ENCODE results near the gene CCKAR.

Gene CCKAR

GRCh38 chr4:26468977-26469376, 21.3 kb downstream of the CCKAR start:
- no peak for DNase-seq (ENCODE audit: low read depth)
- H3K4me3 ChIP-seq (ENCODE audit: low read length): no peak overlapping the region
- TF ChIP-seq, protein P1, sequence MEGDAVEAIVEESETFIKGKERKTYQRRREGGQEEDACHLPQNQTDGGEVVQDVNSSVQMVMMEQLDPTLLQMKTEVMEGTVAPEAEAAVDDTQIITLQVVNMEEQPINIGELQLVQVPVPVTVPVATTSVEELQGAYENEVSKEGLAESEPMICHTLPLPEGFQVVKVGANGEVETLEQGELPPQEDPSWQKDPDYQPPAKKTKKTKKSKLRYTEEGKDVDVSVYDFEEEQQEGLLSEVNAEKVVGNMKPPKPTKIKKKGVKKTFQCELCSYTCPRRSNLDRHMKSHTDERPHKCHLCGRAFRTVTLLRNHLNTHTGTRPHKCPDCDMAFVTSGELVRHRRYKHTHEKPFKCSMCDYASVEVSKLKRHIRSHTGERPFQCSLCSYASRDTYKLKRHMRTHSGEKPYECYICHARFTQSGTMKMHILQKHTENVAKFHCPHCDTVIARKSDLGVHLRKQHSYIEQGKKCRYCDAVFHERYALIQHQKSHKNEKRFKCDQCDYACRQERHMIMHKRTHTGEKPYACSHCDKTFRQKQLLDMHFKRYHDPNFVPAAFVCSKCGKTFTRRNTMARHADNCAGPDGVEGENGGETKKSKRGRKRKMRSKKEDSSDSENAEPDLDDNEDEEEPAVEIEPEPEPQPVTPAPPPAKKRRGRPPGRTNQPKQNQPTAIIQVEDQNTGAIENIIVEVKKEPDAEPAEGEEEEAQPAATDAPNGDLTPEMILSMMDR (conservative IDR thresholded peaks at IDR 0.05; ENCODE audit: low read length): no peak

- TF ChIP-seq, protein P1 (conservative IDR thresholded peaks at IDR 0.05; ENCODE audit: low read length): no peak
- no peak for DNase-seq (ENCODE audit: low read depth)
- H3K4me3 ChIP-seq (ENCODE audit: low read length): no peak overlapping the region
Observed at GRCh38 chr4:26468283-26468949, 21.9 kb downstream of the CCKAR start.

DNA sequence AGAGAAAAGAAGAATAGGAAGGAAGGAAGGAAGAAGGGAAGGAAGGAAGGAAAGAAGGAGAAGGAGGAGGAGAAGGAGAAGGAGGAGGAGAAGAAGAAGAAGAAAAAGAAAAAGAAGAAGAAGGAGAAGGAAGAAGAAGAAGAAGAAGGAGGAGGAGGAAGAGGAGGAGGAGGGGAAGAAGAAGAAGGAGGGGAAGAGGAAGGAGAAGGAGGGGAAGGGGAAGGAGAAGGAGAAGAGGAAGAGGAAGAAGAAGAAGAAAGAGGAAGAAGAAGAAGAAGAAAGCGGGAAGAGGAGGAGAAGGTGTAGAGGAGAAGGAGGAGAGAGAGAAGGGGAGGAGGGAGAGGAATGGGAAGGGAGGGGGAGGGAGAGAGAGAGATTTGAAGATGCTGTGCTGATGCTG, 22.6 kb downstream of the CCKAR start:
- TF ChIP-seq, protein P1 (conservative IDR thresholded peaks at IDR 0.05; ENCODE audit: low read length): no peak

DNA sequence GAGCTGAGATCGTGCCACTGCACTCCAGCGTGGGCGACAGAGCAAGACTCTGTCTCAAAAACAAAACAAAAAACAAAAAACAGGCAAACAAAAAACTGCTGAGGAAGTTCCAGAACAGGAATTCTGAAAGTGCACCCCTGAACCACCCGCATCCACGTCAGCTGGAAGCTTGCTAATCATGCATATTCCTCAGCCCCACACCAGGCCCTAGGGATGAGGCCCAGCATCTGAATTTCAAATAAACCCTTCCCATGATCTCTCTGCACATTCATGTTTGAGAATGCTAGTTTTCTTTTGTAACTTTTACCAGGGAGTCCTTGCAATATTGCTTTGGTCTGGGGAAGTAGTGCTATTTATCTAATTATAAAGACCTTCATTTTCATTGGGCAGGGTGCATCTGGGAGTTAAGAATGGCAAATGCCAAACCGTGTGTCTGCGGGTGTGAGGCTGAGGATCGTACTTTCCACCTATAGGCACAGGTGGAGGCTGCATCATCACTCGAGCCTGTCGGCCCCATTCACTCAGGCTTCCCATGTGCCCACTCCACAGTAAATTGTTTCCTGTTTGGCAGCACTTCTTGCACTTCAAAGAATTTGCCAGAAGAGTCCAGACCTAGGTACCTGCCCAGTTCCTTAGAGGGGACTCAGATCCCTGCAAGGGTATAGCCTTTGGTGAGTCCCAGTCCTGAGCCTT, 23.6 kb downstream of the CCKAR start:
- TF ChIP-seq, protein P1 (conservative IDR thresholded peaks at IDR 0.05; ENCODE audit: low read length): no peak
- H3K4me3 ChIP-seq (ENCODE audit: low read length): no peak overlapping the region
- DNase-seq (ENCODE audit: low read depth): no peak

More for the DNA sequence above, 22.6 kb downstream of the CCKAR start:
- no peak for DNase-seq (ENCODE audit: low read depth)
- no peak overlapping the region for H3K4me3 ChIP-seq (ENCODE audit: low read length)

- TF ChIP-seq, protein P1 (conservative IDR thresholded peaks at IDR 0.05; ENCODE audit: low read length): no peak
- H3K4me3 ChIP-seq (ENCODE audit: low read length): no peak overlapping the region
- DNase-seq (ENCODE audit: low read depth): no peak
Observed at GRCh38 chr4:26464420-26465095, 25.7 kb downstream of the CCKAR start.

DNA sequence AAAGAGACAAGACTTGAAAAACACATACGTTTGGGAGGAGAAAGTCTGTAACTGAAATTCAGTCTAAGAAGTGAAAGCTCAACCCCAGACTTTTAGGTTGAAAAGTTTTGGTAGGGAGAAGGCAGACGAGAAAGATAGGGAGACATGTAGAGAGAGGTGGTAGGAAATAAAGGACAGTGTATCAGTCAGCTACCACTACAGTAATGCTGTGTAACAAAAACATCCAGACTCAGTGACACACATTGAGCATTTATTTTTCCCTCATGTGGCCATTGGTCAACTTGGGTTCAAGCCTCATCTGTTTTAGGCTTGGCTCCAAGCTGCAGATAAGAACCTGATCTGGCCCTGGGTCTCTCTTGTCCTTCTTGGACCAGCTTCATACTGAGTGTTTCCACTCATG, 26.9 kb downstream of the CCKAR start:
- TF ChIP-seq, protein P1 (conservative IDR thresholded peaks at IDR 0.05; ENCODE audit: low read length): no peak
- H3K4me3 ChIP-seq (ENCODE audit: low read length): no peak overlapping the region
- DNase-seq (ENCODE audit: low read depth): no peak
